Tibial nerve (tissue), 4 donors: ENCODE data around the gene HNRNPC. TPM values are rescaled to one million over a fixed set of nuclear protein-coding genes. Genes with fewer than 3 reads are reported as not detected.

Source experiments
- DNase-seq, 2 donors: peaks; one replicate each; pipeline ENCODE4 v3.0.0-alpha.2; 2019; ENCODE audit warnings: low spot score in 2 of 2
- H3K27ac ChIP-seq, 4 donors: fragments of 200-600 bp; sonication (generic) in 3 of 4; one replicate each; pipeline ENCODE4 v1.5.1; 2017 to 2019; ENCODE audit warnings: mild to moderate bottlenecking in 1 of 4
- H3K27me3 ChIP-seq, 2 donors: fragments of 200-600 bp; sonication (generic) in 1 of 2; one replicate each; pipeline versions ENCODE4 v1.5.1 to v1.6.0; 2017 to 2019
- H3K36me3 ChIP-seq, 3 donors: fragments of 200-600 bp; sonication (generic); one replicate each; pipeline ENCODE4 v1.5.1; 2018 to 2019
- H3K4me1 ChIP-seq, 4 donors: fragments of 200-600 bp; sonication (generic) in 3 of 4; one replicate each; pipeline ENCODE4 v1.5.1; 2017 to 2019
- H3K4me3 ChIP-seq, 4 donors: fragments of 200-600 bp; sonication (generic) in 3 of 4; one replicate each; pipeline ENCODE4 v1.5.1; 2017 to 2019; ENCODE audit warnings: mild to moderate bottlenecking in 1 of 4, moderate library complexity in 1 of 4
- H3K9me3 ChIP-seq, 4 donors: fragments of 200-600 bp; sonication (generic) in 3 of 4; one replicate each; pipeline ENCODE4 v1.5.1; 2017 to 2019
- EP300 ChIP-seq, 2 donors: sonication (generic); formaldehyde crosslinking; IDR thresholded peaks; one replicate each; pipeline ENCODE4 v1.6.1; 2017; ENCODE audit warnings: antibody characterized with exemption in 2 of 2, mild to moderate bottlenecking in 1 of 2
- POLR2A ChIP-seq, 2 donors: fragments of 450-650 bp; IDR thresholded peaks; one replicate each; pipeline ENCODE4 v1.6.1; 2017; ENCODE audit warnings: antibody characterized with exemption in 2 of 2, mild to moderate bottlenecking in 2 of 2, moderate library complexity in 2 of 2
- WGBS, 2 donors: methylation state at CpG; one replicate each; pipeline ENCODE4 v1.1.5; 2018; 5-methylcytosine and 5-hydroxymethylcytosine counted together
- total RNA-seq, 4 donors: library from RNA; depleted of rRNA; stranded (reverse); fragments of >200 nt; gene quantifications; one replicate each; pipeline ENCODE4 v1.1.0, GENCODE V29; 2016
- TF ChIP-seq, protein P1 (sequence below), 5 experiments: fragments of 200-600 bp in 3 of 5; fragments of 450-650 bp in 2 of 5; sonication (generic) in 3 of 5; IDR thresholded peaks; one replicate each; pipeline ENCODE4 v1.5.1; 2016 to 2019; ENCODE audit warnings: antibody characterized with exemption in 5 of 5, mild to moderate bottlenecking in 3 of 5, moderate library complexity in 2 of 5

The HNRNPC gene
- total RNA-seq, 4 donors from 2014 or later, result 349 to 485 (median 426) TPM

- H3K36me3 ChIP-seq, result peaks cover 0 to 58% (median 6%) of the 10 kb centered on the region in 3 donors
- WGBS, 2 donors, result 82 to 87% methylated on average over 5 of the region's 5 CpGs
These were observed 35.1 kb downstream of the HNRNPC start for GRCh38 chr14:21234112-21234511.

GRCh38 chr14:21233457-21234076 is 35.7 kb downstream of the HNRNPC start:
- no peaks in the 10 kb centered on the region for H3K27me3 ChIP-seq
- peaks cover 0 to 79% (median 25%) of the 10 kb centered on the region in 4 donors for H3K4me1 ChIP-seq
- peaks cover 0 to 59% (median 6%) of the 10 kb centered on the region in 3 donors for H3K36me3 ChIP-seq
- DNase-seq, result no peak
- WGBS, 2 donors, result 49 to 53% methylated on average over 8 of the region's 8 CpGs
- H3K9me3 ChIP-seq, result no peaks in the 10 kb centered on the region
- peak overlapping the region in 1 of 4 donors; percentile 29 for H3K27ac ChIP-seq
- TF ChIP-seq, protein P1, sequence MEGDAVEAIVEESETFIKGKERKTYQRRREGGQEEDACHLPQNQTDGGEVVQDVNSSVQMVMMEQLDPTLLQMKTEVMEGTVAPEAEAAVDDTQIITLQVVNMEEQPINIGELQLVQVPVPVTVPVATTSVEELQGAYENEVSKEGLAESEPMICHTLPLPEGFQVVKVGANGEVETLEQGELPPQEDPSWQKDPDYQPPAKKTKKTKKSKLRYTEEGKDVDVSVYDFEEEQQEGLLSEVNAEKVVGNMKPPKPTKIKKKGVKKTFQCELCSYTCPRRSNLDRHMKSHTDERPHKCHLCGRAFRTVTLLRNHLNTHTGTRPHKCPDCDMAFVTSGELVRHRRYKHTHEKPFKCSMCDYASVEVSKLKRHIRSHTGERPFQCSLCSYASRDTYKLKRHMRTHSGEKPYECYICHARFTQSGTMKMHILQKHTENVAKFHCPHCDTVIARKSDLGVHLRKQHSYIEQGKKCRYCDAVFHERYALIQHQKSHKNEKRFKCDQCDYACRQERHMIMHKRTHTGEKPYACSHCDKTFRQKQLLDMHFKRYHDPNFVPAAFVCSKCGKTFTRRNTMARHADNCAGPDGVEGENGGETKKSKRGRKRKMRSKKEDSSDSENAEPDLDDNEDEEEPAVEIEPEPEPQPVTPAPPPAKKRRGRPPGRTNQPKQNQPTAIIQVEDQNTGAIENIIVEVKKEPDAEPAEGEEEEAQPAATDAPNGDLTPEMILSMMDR (IDR thresholded peaks at IDR 0.05), result peak in 2 of 5 experiments; percentile 10 to 15
- no peak for TF ChIP-seq POLR2A (IDR thresholded peaks at IDR 0.05)
- no peak overlapping the region for H3K4me3 ChIP-seq

More at GRCh38 chr14:21234112-21234511, 35.1 kb downstream of the HNRNPC start:
- TF ChIP-seq, protein P1 (IDR thresholded peaks at IDR 0.05), result no peak
- TF ChIP-seq EP300 (IDR thresholded peaks at IDR 0.05) (no peak), POLR2A (IDR thresholded peaks at IDR 0.05) (no peak)
- no peak for DNase-seq
- H3K27me3 ChIP-seq, result no peaks in the 10 kb centered on the region
- no peaks in the 10 kb centered on the region for H3K9me3 ChIP-seq
- no peak overlapping the region for H3K27ac ChIP-seq
- H3K4me3 ChIP-seq, result no peak overlapping the region
- peaks cover 0 to 81% (median 25%) of the 10 kb centered on the region in 4 donors for H3K4me1 ChIP-seq

- TF ChIP-seq EP300 (IDR thresholded peaks at IDR 0.05), result no peak
- TF ChIP-seq POLR2A (IDR thresholded peaks at IDR 0.05), result no peak
- TF ChIP-seq, protein P1 (IDR thresholded peaks at IDR 0.05), result no peak
- H3K4me3 ChIP-seq, result no peak overlapping the region
- DNase-seq, result no peak
- no peak overlapping the region for H3K27ac ChIP-seq
- peaks cover 0 to 58% (median 18%) of the 10 kb centered on the region in 4 donors for H3K4me1 ChIP-seq
- WGBS, 2 donors, result 83% methylated on average over 14 of the region's 14 CpGs
- H3K9me3 ChIP-seq, result no peaks in the 10 kb centered on the region
- no peaks in the 10 kb centered on the region for H3K27me3 ChIP-seq
- H3K36me3 ChIP-seq, result peaks cover 0 to 79% (median 6%) of the 10 kb centered on the region in 3 donors
These were observed 38.1 kb downstream of the HNRNPC start for GRCh38 chr14:21231020-21231652.

- H3K4me3 ChIP-seq, result no peak overlapping the region
- H3K27ac ChIP-seq, result no peak overlapping the region
- H3K27me3 ChIP-seq, result no peaks in the 10 kb centered on the region
- TF ChIP-seq POLR2A (IDR thresholded peaks at IDR 0.05) (no peak), EP300 (IDR thresholded peaks at IDR 0.05) (no peak)
- TF ChIP-seq, protein P1 (IDR thresholded peaks at IDR 0.05), result no peak
- H3K36me3 ChIP-seq, result peaks cover 0 to 89% (median 6%) of the 10 kb centered on the region in 3 donors
- WGBS, 2 donors, result 73 to 80% methylated on average over 5 of the region's 5 CpGs
- H3K9me3 ChIP-seq, result no peaks in the 10 kb centered on the region
- DNase-seq, result no peak
- H3K4me1 ChIP-seq, result peaks cover 0 to 45% (median 14%) of the 10 kb centered on the region in 4 donors
These were observed 39.4 kb downstream of the HNRNPC start for GRCh38 chr14:21229821-21230220.

DNA sequence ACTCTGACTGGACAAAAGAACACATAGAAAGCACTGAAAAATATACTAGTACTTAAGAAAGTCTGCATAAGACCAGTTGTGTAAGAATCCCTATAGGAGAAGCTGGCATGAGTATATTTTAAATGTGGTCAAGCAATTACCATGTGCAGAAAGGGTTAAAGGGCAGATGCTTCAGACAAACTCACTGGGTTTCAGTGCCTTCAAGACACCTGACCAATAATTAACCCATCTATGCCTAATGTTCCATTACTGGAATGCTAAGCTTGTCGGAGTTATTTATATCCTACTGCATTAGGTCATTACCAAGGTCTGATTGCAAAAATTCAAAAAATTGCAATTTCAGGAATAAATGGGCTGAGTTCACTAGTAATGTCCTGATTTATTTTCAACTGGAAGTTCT is 41.3 kb downstream of the HNRNPC start:
- DNase-seq, result no peak
- no peaks in the 10 kb centered on the region for H3K9me3 ChIP-seq
- H3K4me1 ChIP-seq, result peaks cover 0 to 41% (median 3%) of the 10 kb centered on the region in 4 donors
- no peaks in the 10 kb centered on the region for H3K27me3 ChIP-seq
- no peak overlapping the region for H3K4me3 ChIP-seq
- peaks cover 0 to 90% (median 7%) of the 10 kb centered on the region in 3 donors for H3K36me3 ChIP-seq
- WGBS, 2 donors, result 88 to 96% methylated on average over 1 of the region's 1 CpG
- no peak overlapping the region for H3K27ac ChIP-seq
- TF ChIP-seq EP300 (IDR thresholded peaks at IDR 0.05), result no peak
- TF ChIP-seq POLR2A (IDR thresholded peaks at IDR 0.05), result no peak
- TF ChIP-seq, protein P1 (IDR thresholded peaks at IDR 0.05), result no peak
